Skeletal muscle tissue (tissue), 4 donors: Measurements from ENCODE around the gene B4GALT2. TPM values are rescaled to one million over a fixed set of nuclear protein-coding genes. Genes with fewer than 3 reads are reported as not detected.

Experiments
- H3K27ac ChIP-seq: one replicate; pipeline ENCODE4 v1.7.0; 2013; ENCODE audit warnings: mild to moderate bottlenecking, low read depth, low read length, inconsistent platforms
- H3K27me3 ChIP-seq, 3 donors: one replicate each; pipeline ENCODE4 v1.7.0; 2013; ENCODE audit warnings: low read length in 3 of 3; ENCODE audit not compliant: control insufficient read depth in 3 of 3, insufficient read depth in 3 of 3
- H3K36me3 ChIP-seq, 3 donors: one replicate each; pipeline ENCODE4 v1.7.0; 2013; ENCODE audit warnings: low read length in 3 of 3; ENCODE audit not compliant: control insufficient read depth in 3 of 3, insufficient read depth in 3 of 3
- H3K4me1 ChIP-seq, 3 donors: one replicate each; pipeline ENCODE4 v1.7.0; 2013; ENCODE audit warnings: low read length in 3 of 3, mild to moderate bottlenecking in 3 of 3; ENCODE audit not compliant: control insufficient read depth in 3 of 3, insufficient read depth in 3 of 3
- H3K4me3 ChIP-seq, 3 donors: one replicate each; pipeline ENCODE4 v1.7.0; 2013; ENCODE audit warnings: low read length in 3 of 3
- H3K9ac ChIP-seq, 3 donors: one replicate each; pipeline ENCODE4 v1.7.0; 2013; ENCODE audit warnings: low read length in 3 of 3, mild to moderate bottlenecking in 3 of 3, moderate library complexity in 2 of 3, low read depth in 1 of 3
- H3K9me3 ChIP-seq, 3 donors: one replicate each; pipeline ENCODE4 v1.7.0; 2013; ENCODE audit warnings: low read length in 3 of 3; ENCODE audit not compliant: control insufficient read depth in 3 of 3
- total RNA-seq: library from RNA; depleted of rRNA; stranded (reverse); fragments of >200 nt; gene quantifications from one replicate; pipeline ENCODE4 v1.2.3, GENCODE V29; 2014
- donor health status: Osteomylitis.

The B4GALT2 gene
- total RNA-seq, 1 donor from 2014 or later, result 29.7 TPM

- H3K9ac ChIP-seq, result no peak overlapping the region
- H3K36me3 ChIP-seq, result no peaks in the 10 kb centered on the region
- no peaks in the 10 kb centered on the region for H3K9me3 ChIP-seq
- H3K27me3 ChIP-seq, result peaks cover 0 to 4% (median 0%) of the 10 kb centered on the region in 3 donors
- no peak overlapping the region for H3K27ac ChIP-seq
- H3K4me1 ChIP-seq, result peaks cover 10 to 17% (median 13%) of the 10 kb centered on the region in 3 donors
- no peak overlapping the region for H3K4me3 ChIP-seq
These were observed 45.3 kb downstream of the B4GALT2 start for GRCh38 chr1:44024031-44024902.

GRCh38 chr1:44024903-44025525 is 46.0 kb downstream of the B4GALT2 start:
- H3K27ac ChIP-seq, result no peak overlapping the region
- peaks cover 0 to 4% (median 0%) of the 10 kb centered on the region in 3 donors for H3K27me3 ChIP-seq
- no peaks in the 10 kb centered on the region for H3K9me3 ChIP-seq
- H3K4me1 ChIP-seq, result peaks cover 15 to 23% (median 19%) of the 10 kb centered on the region in 3 donors
- H3K9ac ChIP-seq, result no peak overlapping the region
- no peak overlapping the region for H3K4me3 ChIP-seq
- H3K36me3 ChIP-seq, result no peaks in the 10 kb centered on the region

- no peaks in the 10 kb centered on the region for H3K9me3 ChIP-seq
- H3K27me3 ChIP-seq, result peaks cover 0 to 4% (median 0%) of the 10 kb centered on the region in 3 donors
- H3K9ac ChIP-seq, result no peak overlapping the region
- H3K27ac ChIP-seq, result no peak overlapping the region
- H3K4me3 ChIP-seq, result no peak overlapping the region
- H3K36me3 ChIP-seq, result no peaks in the 10 kb centered on the region
- H3K4me1 ChIP-seq, result peaks cover 15 to 23% (median 21%) of the 10 kb centered on the region in 3 donors
These were observed 46.8 kb downstream of the B4GALT2 start for GRCh38 chr1:44025816-44026215.

- Histone ChIP-seq H3K4me1 (peaks cover 19 to 26% (median 26%) of the 10 kb centered on the region in 3 donors), H3K4me3 (no peak overlapping the region), H3K27ac (no peak overlapping the region), H3K27me3 (peaks cover 0 to 4% (median 0%) of the 10 kb centered on the region in 3 donors), H3K9ac (no peak overlapping the region), H3K9me3 (no peaks in the 10 kb centered on the region), H3K36me3 (no peaks in the 10 kb centered on the region)
These were observed 48.3 kb downstream of the B4GALT2 start for GRCh38 chr1:44027320-44027719.

- H3K27ac ChIP-seq, result peak overlapping the region; percentile 66
- peaks cover 0 to 4% (median 0%) of the 10 kb centered on the region in 3 donors for H3K27me3 ChIP-seq
- H3K9me3 ChIP-seq, result no peaks in the 10 kb centered on the region
- H3K9ac ChIP-seq, result peak overlapping the region; percentile 69 to 89 (median 72)
- H3K4me1 ChIP-seq, result peaks cover 19 to 30% (median 29%) of the 10 kb centered on the region in 3 donors
- H3K36me3 ChIP-seq, result no peaks in the 10 kb centered on the region
- H3K4me3 ChIP-seq, result peak overlapping the region; percentile 72 to 89 (median 88)
These were observed 50.4 kb downstream of the B4GALT2 start for GRCh38 chr1:44029260-44029910.

GRCh38 chr1:44029911-44030604 is 51.0 kb downstream of the B4GALT2 start:
- Histone ChIP-seq H3K4me3 (peak overlapping the region; percentile 72 to 89 (median 88)), H3K27ac (peak overlapping the region; percentile 66), H3K9me3 (no peaks in the 10 kb centered on the region), H3K9ac (peak overlapping the region; percentile 69 to 89 (median 72)), H3K4me1 (peaks cover 23 to 32% (median 30%) of the 10 kb centered on the region in 3 donors), H3K27me3 (no peaks in the 10 kb centered on the region), H3K36me3 (no peaks in the 10 kb centered on the region)

GRCh38 chr1:44030605-44031251 is 51.7 kb downstream of the B4GALT2 start:
- no peaks in the 10 kb centered on the region for H3K9me3 ChIP-seq
- no peaks in the 10 kb centered on the region for H3K36me3 ChIP-seq
- H3K27ac ChIP-seq, result peak overlapping the region; percentile 66
- H3K27me3 ChIP-seq, result no peaks in the 10 kb centered on the region
- H3K4me1 ChIP-seq, result peaks cover 30 to 39% (median 37%) of the 10 kb centered on the region in 3 donors
- peak overlapping the region; percentile 59 to 89 (median 77) for H3K4me3 ChIP-seq
- H3K9ac ChIP-seq, result peak overlapping the region in 2 of 3 donors; percentile 70 to 74

- no peaks in the 10 kb centered on the region for H3K36me3 ChIP-seq
- no peaks in the 10 kb centered on the region for H3K9me3 ChIP-seq
- peaks cover 37 to 47% (median 45%) of the 10 kb centered on the region in 3 donors for H3K4me1 ChIP-seq
- H3K9ac ChIP-seq, result peak within 1 kb of the TSS in 2 of 3 donors; percentile 70 to 74
- H3K27ac ChIP-seq, result peak within 1 kb of the TSS; percentile 66
- H3K27me3 ChIP-seq, result no peaks in the 10 kb centered on the region
- peak within 1 kb of the TSS; percentile 59 to 89 (median 77) for H3K4me3 ChIP-seq
These were observed 52.5 kb downstream of the B4GALT2 start, which contains the start of gene SLC6A9 for GRCh38 chr1:44031252-44032169. SLC6A9 (minus strand) TSS chr1:44031462; CDS start chr1:44024277, 7,185 bp downstream.
